HL-60 (cell line): ENCODE measurements around the gene CCM2.

Source experiments
- DNase-seq, 2 experiments: peaks; one replicate each; pipeline ENCODE4 v3.0.0-alpha.2; 2010 to 2020; ENCODE audit warnings: low read depth in 1 of 2, low spot score in 1 of 2
- H3K27ac ChIP-seq: fragments of 250-450 bp; sonication (Bioruptor Pico); replicated peaks from 2 replicates; pipeline ENCODE4 v1.5.1; 2020; ENCODE audit warnings: mild to moderate bottlenecking, moderate library complexity
- H3K27me3 ChIP-seq: fragments of 250-450 bp; sonication (Bioruptor Pico); 2 replicates; pipeline ENCODE4 v1.5.1; 2021; ENCODE audit warnings: mild to moderate bottlenecking, moderate library complexity; ENCODE audit not compliant: insufficient read depth, poor library complexity, severe bottlenecking
- H3K4me3 ChIP-seq: replicated peaks from 2 replicates; pipeline ENCODE4 v1.5.1; 2011; ENCODE audit warnings: mild to moderate bottlenecking, control low read depth, low read length; ENCODE audit not compliant: insufficient read depth
- CTCF ChIP-seq: IDR thresholded peaks from one replicate; pipeline ENCODE4 v1.5.1; 2011; ENCODE audit warnings: low read length, control low read depth, inconsistent platforms; ENCODE audit not compliant: insufficient read depth
- GABPA ChIP-seq: IDR thresholded peaks from 2 replicates; pipeline ENCODE4 v1.6.1; 2012; ENCODE audit warnings: low read depth
- POLR2AphosphoS5 ChIP-seq: IDR thresholded peaks from 2 replicates; pipeline ENCODE4 v1.6.1; 2012; ENCODE audit warnings: low read depth
- REST ChIP-seq: IDR thresholded peaks from 2 replicates; pipeline ENCODE4 v1.6.1; 2012; ENCODE audit warnings: low read depth; ENCODE audit not compliant: insufficient replicate concordance
- SPI1 ChIP-seq: IDR thresholded peaks from 2 replicates; pipeline ENCODE4 v1.6.1; 2012; ENCODE audit warnings: low read depth, mild to moderate bottlenecking, borderline replicate concordance

The CCM2 gene

GRCh38 chr7:45035893-45036292 is 35.9 kb downstream of the CCM2 start:
- 0 out of 2 replicates have a peak overlapping the region, but pooled peaks have one; percentile 14 for H3K27ac ChIP-seq
- no peaks in the 10 kb centered on the region for H3K27me3 ChIP-seq
- TF ChIP-seq GABPA (no peak), SPI1 (no peak), POLR2AphosphoS5 (no peak)
- no peak for DNase-seq
- no peak overlapping the region for H3K4me3 ChIP-seq

- H3K27me3 ChIP-seq, result no peaks in the 10 kb centered on the region
- DNase-seq, result no peak
- 0 out of 2 replicates have a peak overlapping the region, but pooled peaks have one; percentile 14 for H3K27ac ChIP-seq
- TF ChIP-seq REST (no peak), SPI1 (no peak), POLR2AphosphoS5 (no peak), GABPA (no peak), CTCF (no peak)
- H3K4me3 ChIP-seq, result no peak overlapping the region
Observed at GRCh38 chr7:45036317-45036716, 36.3 kb downstream of the CCM2 start.

- no peak for TF ChIP-seq REST
- DNase-seq, result no peak
- H3K27me3 ChIP-seq, result no peaks in the 10 kb centered on the region
- H3K27ac ChIP-seq, result 0 out of 2 replicates have a peak overlapping the region, but pooled peaks have one; percentile 14
- H3K4me3 ChIP-seq, result no peak overlapping the region
Observed at GRCh38 chr7:45036796-45037195, 36.8 kb downstream of the CCM2 start.

- H3K27me3 ChIP-seq, result no peaks in the 10 kb centered on the region
- no peak overlapping the region for H3K4me3 ChIP-seq
- no peak for DNase-seq
- TF ChIP-seq CTCF (no peak), GABPA (no peak), POLR2AphosphoS5 (no peak), SPI1 (no peak), REST (no peak)
- H3K27ac ChIP-seq, result no peak overlapping the region
Observed at GRCh38 chr7:45037876-45038275, 37.9 kb downstream of the CCM2 start.
